Gastrocnemius medialis (tissue), 4 donors: Measurements from ENCODE around the gene ADORA2B.

Experiments used
- CTCF ChIP-seq, 5 experiments: fragments of 450-650 bp in 3 of 5; fragments of 200-600 bp in 2 of 5; sonication (generic) in 2 of 5; IDR thresholded peaks in 4 of 5; conservative IDR thresholded peaks in 1 of 5; 1 replicate in 4 of 5; 2 replicates in 1 of 5; pipeline ENCODE4 v1.5.1; 2016 to 2019; ENCODE audit warnings: antibody characterized with exemption in 5 of 5, mild to moderate bottlenecking in 3 of 5, moderate library complexity in 3 of 5
- POLR2A ChIP-seq, 2 donors: fragments of 450-650 bp; IDR thresholded peaks; one replicate each; pipeline ENCODE4 v1.6.1; 2017; ENCODE audit warnings: antibody characterized with exemption in 2 of 2, mild to moderate bottlenecking in 2 of 2, moderate library complexity in 2 of 2

DNA sequence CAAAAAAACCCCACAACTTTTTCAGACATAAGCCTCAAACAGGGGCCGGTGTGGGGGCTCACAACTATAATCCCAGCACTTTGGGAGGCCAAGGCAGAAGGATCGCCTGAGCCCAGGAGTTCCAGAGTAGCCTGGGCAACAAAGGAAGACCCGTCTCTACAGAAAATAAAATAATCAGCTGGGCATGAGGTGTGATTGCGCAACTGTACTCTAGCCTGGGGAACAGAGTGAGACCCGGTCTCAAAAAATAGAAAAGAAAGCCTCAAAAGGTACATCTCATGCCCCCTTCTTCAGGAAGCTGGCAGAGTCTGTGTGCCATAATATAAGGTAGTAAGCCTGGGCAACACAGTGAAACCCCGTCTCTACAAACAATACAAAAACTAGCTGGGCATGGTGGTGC is 51.4 kb downstream of the ADORA2B start:
- TF ChIP-seq CTCF (IDR thresholded peaks at IDR 0.05 in 4 of 5, conservative IDR thresholded peaks at IDR 0.05 in 1 of 5) (no peak), POLR2A (IDR thresholded peaks at IDR 0.05) (no peak)
